ENCODE results near the gene FRS2.
A peak's percentile ranks its signal among the peaks of the same experiment; 100 is the strongest.
"Not testable (repeated sequence)": the region's sequence is repeated elsewhere in the genome, so short reads cannot be mapped to it uniquely, and the experiment has no call there.

The FRS2 gene

GRCh38 chr12:69470189-69471075 is at the start of gene FRS2:
Gene FRS2, plus strand, starts transcription at chr12:69470388. Its CDS starts 98,643 bp downstream, at chr12:69569031.
- peak; percentile 80 to 81 for DNase-seq

- DNase-seq = no peak
These were observed 48.6 kb upstream of the FRS2 start for GRCh38 chr12:69421548-69421947.

- DNase-seq = no peak
These were observed 46.9 kb upstream of the FRS2 start for GRCh38 chr12:69423037-69423905.

GRCh38 chr12:69425417-69425816 is 44.8 kb upstream of the FRS2 start:
- DNase-seq = no peak

- DNase-seq = no peak
These were observed 41.7 kb upstream of the FRS2 start for GRCh38 chr12:69428351-69429073.

- DNase-seq = no peak
These were observed 39.1 kb upstream of the FRS2 start for GRCh38 chr12:69430942-69431590.

- no peak for DNase-seq
These were observed 38.5 kb upstream of the FRS2 start for GRCh38 chr12:69431591-69432222.

- no peak for DNase-seq
These were observed 36.5 kb upstream of the FRS2 start for GRCh38 chr12:69433653-69434052.

- DNase-seq = no peak
These were observed 34.5 kb upstream of the FRS2 start for GRCh38 chr12:69435644-69436043.

GRCh38 chr12:69437073-69437472 is 33.1 kb upstream of the FRS2 start:
- DNase-seq = no peak

- no peak for DNase-seq
These were observed 31.6 kb upstream of the FRS2 start for GRCh38 chr12:69438539-69438938.

- no peak for DNase-seq
These were observed 30.2 kb upstream of the FRS2 start for GRCh38 chr12:69440016-69440415.

GRCh38 chr12:69440886-69441285 is 29.3 kb upstream of the FRS2 start:
- DNase-seq = no peak

- no peak for DNase-seq
These were observed 27.3 kb upstream of the FRS2 start for GRCh38 chr12:69442894-69443293.

- no peak for DNase-seq
These were observed 26.3 kb upstream of the FRS2 start for GRCh38 chr12:69443916-69444315.

- DNase-seq = no peak
These were observed 22.3 kb upstream of the FRS2 start for GRCh38 chr12:69447892-69448291.

- DNase-seq = not testable (repeated sequence)
These were observed 17.5 kb upstream of the FRS2 start for GRCh38 chr12:69452598-69453132.

- no peak for DNase-seq
These were observed 13.9 kb upstream of the FRS2 start for GRCh38 chr12:69456239-69456638.

- no peak for DNase-seq
These were observed 12.8 kb upstream of the FRS2 start for GRCh38 chr12:69457433-69457832.

GRCh38 chr12:69459477-69459876 is 10.7 kb upstream of the FRS2 start:
- DNase-seq = no peak

- DNase-seq = no peak
These were observed 5.8 kb upstream of the FRS2 start for GRCh38 chr12:69464428-69464827.

GRCh38 chr12:69466867-69467266 is 3.3 kb upstream of the FRS2 start:
- DNase-seq = no peak

All from CD4-positive, alpha-beta T cell treated with Interleukin-1 beta for 1 hour (primary cell).